ENCODE measurements around the gene KRTAP4-4.
"Not testable (repeated sequence)": the region's sequence is repeated elsewhere in the genome, so short reads cannot be mapped to it uniquely, and the experiment has no call there.

KRTAP4-4 gene

GRCh38 chr17:41171886-41172285, 11.3 kb upstream of the KRTAP4-4 start:
- no peak overlapping the region for H3K9ac ChIP-seq (ENCODE audit: low read length)
- H3K27ac ChIP-seq (ENCODE audit: low read depth, low read length), result no peak overlapping the region
- no peaks in the 10 kb centered on the region for H3K36me3 ChIP-seq (ENCODE audit: control insufficient read depth, insufficient read depth, low read length)
- no peak overlapping the region for H3K4me3 ChIP-seq (ENCODE audit: low read length)
- H3K27me3 ChIP-seq (ENCODE audit: control insufficient read depth, insufficient read depth, low read length), result no peaks in the 10 kb centered on the region
- no peaks in the 10 kb centered on the region for H3K4me1 ChIP-seq (ENCODE audit: control insufficient read depth, insufficient read depth, low read length)

- no peak within 1 kb of the TSS for H3K27ac ChIP-seq (ENCODE audit: low read depth, low read length)
- no peaks in the 10 kb centered on the region for H3K4me1 ChIP-seq (ENCODE audit: control insufficient read depth, insufficient read depth, low read length)
- H3K36me3 ChIP-seq (ENCODE audit: control insufficient read depth, insufficient read depth, low read length), result no peaks in the 10 kb centered on the region
- H3K27me3 ChIP-seq (ENCODE audit: control insufficient read depth, insufficient read depth, low read length), result no peaks in the 10 kb centered on the region
- no peak within 1 kb of the TSS for H3K4me3 ChIP-seq (ENCODE audit: low read length)
- H3K9ac ChIP-seq (ENCODE audit: low read length), result no peak within 1 kb of the TSS
Observed at GRCh38 chr17:41168121-41168520, 7.6 kb upstream of the KRTAP4-4 start, which contains the start of gene KRTAP4-3. KRTAP4-3 (minus strand) TSS chr17:41168221; CDS start chr17:41168172, 49 bp downstream.

- Histone ChIP-seq H3K4me3 (ENCODE audit: low read length) (no peak overlapping the region), H3K36me3 (ENCODE audit: control insufficient read depth, insufficient read depth, low read length) (no peaks in the 10 kb centered on the region), H3K27ac (ENCODE audit: low read depth, low read length) (no peak overlapping the region), H3K4me1 (ENCODE audit: control insufficient read depth, insufficient read depth, low read length) (no peaks in the 10 kb centered on the region), H3K9ac (ENCODE audit: low read length) (no peak overlapping the region), H3K27me3 (ENCODE audit: control insufficient read depth, insufficient read depth, low read length) (no peaks in the 10 kb centered on the region)
Observed at GRCh38 chr17:41167561-41167960, 7.0 kb upstream of the KRTAP4-4 start.

- Histone ChIP-seq H3K4me1 (ENCODE audit: control insufficient read depth, insufficient read depth, low read length) (no peaks in the 10 kb centered on the region), H3K36me3 (ENCODE audit: control insufficient read depth, insufficient read depth, low read length) (no peaks in the 10 kb centered on the region), H3K9ac (ENCODE audit: low read length) (no peak overlapping the region), H3K4me3 (ENCODE audit: low read length) (no peak overlapping the region), H3K27ac (ENCODE audit: low read depth, low read length) (no peak overlapping the region), H3K27me3 (ENCODE audit: control insufficient read depth, insufficient read depth, low read length) (no peaks in the 10 kb centered on the region)
Observed at GRCh38 chr17:41163828-41164227, 3.3 kb upstream of the KRTAP4-4 start.

- not testable (repeated sequence) for H3K4me3 ChIP-seq (ENCODE audit: low read length); H3K27me3 ChIP-seq (ENCODE audit: control insufficient read depth, insufficient read depth, low read length); H3K36me3 ChIP-seq (ENCODE audit: control insufficient read depth, insufficient read depth, low read length); H3K27ac ChIP-seq (ENCODE audit: low read depth, low read length); H3K9ac ChIP-seq (ENCODE audit: low read length); H3K4me1 ChIP-seq (ENCODE audit: control insufficient read depth, insufficient read depth, low read length)
Observed at GRCh38 chr17:41160190-41160589, 358 bp downstream of the KRTAP4-4 start.

GRCh38 chr17:41153856-41154255, 6.7 kb downstream of the KRTAP4-4 start:
- Histone ChIP-seq H3K4me3 (ENCODE audit: low read length) (no peak overlapping the region), H3K27me3 (ENCODE audit: control insufficient read depth, insufficient read depth, low read length) (no peaks in the 10 kb centered on the region), H3K36me3 (ENCODE audit: control insufficient read depth, insufficient read depth, low read length) (no peaks in the 10 kb centered on the region), H3K27ac (ENCODE audit: low read depth, low read length) (no peak overlapping the region), H3K9ac (ENCODE audit: low read length) (no peak overlapping the region), H3K4me1 (ENCODE audit: control insufficient read depth, insufficient read depth, low read length) (no peaks in the 10 kb centered on the region)

GRCh38 chr17:41151525-41151924, 9.0 kb downstream of the KRTAP4-4 start:
- Histone ChIP-seq H3K9ac (ENCODE audit: low read length) (no peak overlapping the region), H3K27ac (ENCODE audit: low read depth, low read length) (no peak overlapping the region), H3K36me3 (ENCODE audit: control insufficient read depth, insufficient read depth, low read length) (no peaks in the 10 kb centered on the region), H3K4me3 (ENCODE audit: low read length) (no peak overlapping the region), H3K27me3 (ENCODE audit: control insufficient read depth, insufficient read depth, low read length) (no peaks in the 10 kb centered on the region), H3K4me1 (ENCODE audit: control insufficient read depth, insufficient read depth, low read length) (no peaks in the 10 kb centered on the region)

- Histone ChIP-seq H3K27ac (ENCODE audit: low read depth, low read length) (no peak overlapping the region), H3K36me3 (ENCODE audit: control insufficient read depth, insufficient read depth, low read length) (no peaks in the 10 kb centered on the region), H3K4me1 (ENCODE audit: control insufficient read depth, insufficient read depth, low read length) (no peaks in the 10 kb centered on the region), H3K9ac (ENCODE audit: low read length) (no peak overlapping the region), H3K4me3 (ENCODE audit: low read length) (no peak overlapping the region), H3K27me3 (ENCODE audit: control insufficient read depth, insufficient read depth, low read length) (no peaks in the 10 kb centered on the region)
Observed at GRCh38 chr17:41150026-41150425, 10.5 kb downstream of the KRTAP4-4 start.

GRCh38 chr17:41149652-41149985, 10.9 kb downstream of the KRTAP4-4 start, which contains the start of gene KRTAP4-5:
KRTAP4-5 (minus strand) TSS chr17:41149825; CDS start chr17:41149767, 58 bp downstream.
- Histone ChIP-seq H3K4me3 (ENCODE audit: low read length) (no peak within 1 kb of the TSS), H3K4me1 (ENCODE audit: control insufficient read depth, insufficient read depth, low read length) (no peaks in the 10 kb centered on the region)

GRCh38 chr17:41148971-41149651, 11.4 kb downstream of the KRTAP4-4 start:
- H3K4me3 ChIP-seq (ENCODE audit: low read length); H3K27me3 ChIP-seq (ENCODE audit: control insufficient read depth, insufficient read depth, low read length); H3K36me3 ChIP-seq (ENCODE audit: control insufficient read depth, insufficient read depth, low read length); H3K27ac ChIP-seq (ENCODE audit: low read depth, low read length); H3K9ac ChIP-seq (ENCODE audit: low read length); H3K4me1 ChIP-seq (ENCODE audit: control insufficient read depth, insufficient read depth, low read length): not testable (repeated sequence)

More at GRCh38 chr17:41149652-41149985, 10.9 kb downstream of the KRTAP4-4 start, which contains the start of gene KRTAP4-5:
- Histone ChIP-seq H3K9ac (ENCODE audit: low read length) (no peak within 1 kb of the TSS), H3K36me3 (ENCODE audit: control insufficient read depth, insufficient read depth, low read length) (no peaks in the 10 kb centered on the region), H3K27ac (ENCODE audit: low read depth, low read length) (no peak within 1 kb of the TSS), H3K27me3 (ENCODE audit: control insufficient read depth, insufficient read depth, low read length) (no peaks in the 10 kb centered on the region)

- Histone ChIP-seq H3K36me3 (ENCODE audit: control insufficient read depth, insufficient read depth, low read length) (no peaks in the 10 kb centered on the region), H3K27ac (ENCODE audit: low read depth, low read length) (no peak overlapping the region), H3K27me3 (ENCODE audit: control insufficient read depth, insufficient read depth, low read length) (no peaks in the 10 kb centered on the region), H3K4me3 (ENCODE audit: low read length) (no peak overlapping the region), H3K4me1 (ENCODE audit: control insufficient read depth, insufficient read depth, low read length) (no peaks in the 10 kb centered on the region), H3K9ac (ENCODE audit: low read length) (no peak overlapping the region)
Observed at GRCh38 chr17:41147531-41148204, 12.9 kb downstream of the KRTAP4-4 start.

GRCh38 chr17:41145261-41145660, 15.3 kb downstream of the KRTAP4-4 start:
- Histone ChIP-seq H3K9ac (ENCODE audit: low read length) (no peak overlapping the region), H3K27ac (ENCODE audit: low read depth, low read length) (no peak overlapping the region), H3K4me3 (ENCODE audit: low read length) (no peak overlapping the region), H3K36me3 (ENCODE audit: control insufficient read depth, insufficient read depth, low read length) (no peaks in the 10 kb centered on the region), H3K27me3 (ENCODE audit: control insufficient read depth, insufficient read depth, low read length) (no peaks in the 10 kb centered on the region), H3K4me1 (ENCODE audit: control insufficient read depth, insufficient read depth, low read length) (no peaks in the 10 kb centered on the region)

- Histone ChIP-seq H3K4me1 (ENCODE audit: control insufficient read depth, insufficient read depth, low read length) (no peaks in the 10 kb centered on the region), H3K27me3 (ENCODE audit: control insufficient read depth, insufficient read depth, low read length) (no peaks in the 10 kb centered on the region), H3K4me3 (ENCODE audit: low read length) (no peak overlapping the region), H3K36me3 (ENCODE audit: control insufficient read depth, insufficient read depth, low read length) (no peaks in the 10 kb centered on the region), H3K9ac (ENCODE audit: low read length) (no peak overlapping the region), H3K27ac (ENCODE audit: low read depth, low read length) (no peak overlapping the region)
Observed at GRCh38 chr17:41144846-41145245, 15.7 kb downstream of the KRTAP4-4 start.

Measured in rectal smooth muscle tissue (tissue), 1 donor.